GM12874 (cell line): ENCODE results near the gene HOXA5.

Experiments
- TF ChIP-seq, protein P1 (sequence below): IDR thresholded peaks from 2 replicates; pipeline ENCODE4 v1.5.1; 2011; ENCODE audit warnings: low read depth, mild to moderate bottlenecking, control low read depth, low read length, moderate library complexity; ENCODE audit not compliant: insufficient read depth

The HOXA5 gene

DNA sequence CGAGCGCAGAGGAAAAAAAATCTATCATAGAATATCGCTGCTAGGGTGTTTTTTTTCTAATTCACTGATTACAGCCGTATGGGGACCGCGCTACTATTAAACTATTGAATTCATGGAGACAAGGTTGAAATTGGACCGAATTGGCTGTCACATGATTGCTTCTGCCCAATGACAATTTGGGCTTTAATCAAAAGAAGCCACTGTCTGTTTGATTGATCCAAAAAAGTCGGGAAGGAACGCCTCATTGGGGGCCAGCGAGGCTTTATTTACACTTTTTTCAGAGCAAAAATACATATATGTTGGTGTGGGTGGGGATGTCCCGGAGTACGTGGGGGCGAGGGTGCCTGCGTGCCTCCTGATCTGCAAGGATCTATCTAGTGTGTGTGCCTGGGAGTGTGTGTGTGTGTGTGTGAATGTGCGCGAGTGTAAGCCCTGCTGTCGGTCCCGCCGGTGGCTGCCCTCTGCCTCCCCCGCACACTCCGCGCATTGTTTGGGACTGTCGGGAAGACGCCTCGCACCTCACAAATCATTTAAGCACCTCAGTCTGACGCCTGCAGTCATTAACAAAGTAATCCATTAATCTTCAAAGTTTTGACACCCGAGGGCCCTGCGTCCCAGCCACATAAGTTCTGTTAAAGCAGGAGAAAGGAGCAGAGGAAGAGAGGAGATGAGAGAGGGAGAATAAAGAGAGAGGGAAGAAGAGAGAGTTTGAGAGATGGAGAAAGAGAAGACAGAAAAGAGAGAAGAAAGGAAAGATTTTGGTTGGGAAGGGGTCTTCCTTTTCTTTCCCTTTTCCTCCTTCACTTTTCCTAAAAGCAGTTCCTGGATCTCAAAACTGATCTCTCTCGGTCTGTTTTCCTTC lies 40.7 kb downstream of the HOXA5 start, which contains the start of gene HOXA2:
TSS of gene HOXA2 (minus strand) at position 103 of the 862 bp plus-strand sequence. CDS start 183 bp downstream, outside the sequence.
- TF ChIP-seq, protein P1, sequence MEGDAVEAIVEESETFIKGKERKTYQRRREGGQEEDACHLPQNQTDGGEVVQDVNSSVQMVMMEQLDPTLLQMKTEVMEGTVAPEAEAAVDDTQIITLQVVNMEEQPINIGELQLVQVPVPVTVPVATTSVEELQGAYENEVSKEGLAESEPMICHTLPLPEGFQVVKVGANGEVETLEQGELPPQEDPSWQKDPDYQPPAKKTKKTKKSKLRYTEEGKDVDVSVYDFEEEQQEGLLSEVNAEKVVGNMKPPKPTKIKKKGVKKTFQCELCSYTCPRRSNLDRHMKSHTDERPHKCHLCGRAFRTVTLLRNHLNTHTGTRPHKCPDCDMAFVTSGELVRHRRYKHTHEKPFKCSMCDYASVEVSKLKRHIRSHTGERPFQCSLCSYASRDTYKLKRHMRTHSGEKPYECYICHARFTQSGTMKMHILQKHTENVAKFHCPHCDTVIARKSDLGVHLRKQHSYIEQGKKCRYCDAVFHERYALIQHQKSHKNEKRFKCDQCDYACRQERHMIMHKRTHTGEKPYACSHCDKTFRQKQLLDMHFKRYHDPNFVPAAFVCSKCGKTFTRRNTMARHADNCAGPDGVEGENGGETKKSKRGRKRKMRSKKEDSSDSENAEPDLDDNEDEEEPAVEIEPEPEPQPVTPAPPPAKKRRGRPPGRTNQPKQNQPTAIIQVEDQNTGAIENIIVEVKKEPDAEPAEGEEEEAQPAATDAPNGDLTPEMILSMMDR, result no peak

DNA sequence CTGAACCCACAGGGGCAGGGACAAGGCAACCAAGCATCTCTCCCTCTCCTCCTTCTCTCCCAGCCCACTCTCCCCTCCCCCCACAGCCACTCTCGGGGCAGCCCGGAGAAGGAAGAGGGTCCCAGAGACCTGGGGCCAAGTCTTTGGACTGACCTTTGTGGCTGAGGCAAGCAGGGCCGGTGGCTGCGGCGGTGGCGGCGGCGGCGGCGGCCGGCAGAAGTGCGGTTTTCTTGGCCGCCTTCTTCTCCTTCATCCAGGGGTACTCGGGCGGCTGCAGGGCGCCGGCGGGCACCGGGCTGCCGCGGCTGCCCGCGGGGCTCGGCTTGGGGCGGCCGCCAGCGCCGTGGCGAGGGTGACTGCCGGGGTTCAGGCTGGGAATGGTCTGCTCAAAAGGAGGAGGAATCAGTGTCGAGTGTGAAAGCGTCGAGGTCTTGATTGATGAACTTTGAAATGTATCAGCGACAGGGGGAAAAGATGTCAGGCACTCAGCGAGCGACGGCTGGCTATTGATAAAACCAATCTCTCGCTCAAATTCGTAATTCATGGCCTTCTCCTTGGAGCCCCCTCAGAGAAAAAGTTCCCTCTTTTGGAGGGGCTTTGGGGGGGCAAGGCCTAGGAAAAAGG lies 41.4 kb downstream of the HOXA5 start:
- TF ChIP-seq, protein P1, result no peak

DNA sequence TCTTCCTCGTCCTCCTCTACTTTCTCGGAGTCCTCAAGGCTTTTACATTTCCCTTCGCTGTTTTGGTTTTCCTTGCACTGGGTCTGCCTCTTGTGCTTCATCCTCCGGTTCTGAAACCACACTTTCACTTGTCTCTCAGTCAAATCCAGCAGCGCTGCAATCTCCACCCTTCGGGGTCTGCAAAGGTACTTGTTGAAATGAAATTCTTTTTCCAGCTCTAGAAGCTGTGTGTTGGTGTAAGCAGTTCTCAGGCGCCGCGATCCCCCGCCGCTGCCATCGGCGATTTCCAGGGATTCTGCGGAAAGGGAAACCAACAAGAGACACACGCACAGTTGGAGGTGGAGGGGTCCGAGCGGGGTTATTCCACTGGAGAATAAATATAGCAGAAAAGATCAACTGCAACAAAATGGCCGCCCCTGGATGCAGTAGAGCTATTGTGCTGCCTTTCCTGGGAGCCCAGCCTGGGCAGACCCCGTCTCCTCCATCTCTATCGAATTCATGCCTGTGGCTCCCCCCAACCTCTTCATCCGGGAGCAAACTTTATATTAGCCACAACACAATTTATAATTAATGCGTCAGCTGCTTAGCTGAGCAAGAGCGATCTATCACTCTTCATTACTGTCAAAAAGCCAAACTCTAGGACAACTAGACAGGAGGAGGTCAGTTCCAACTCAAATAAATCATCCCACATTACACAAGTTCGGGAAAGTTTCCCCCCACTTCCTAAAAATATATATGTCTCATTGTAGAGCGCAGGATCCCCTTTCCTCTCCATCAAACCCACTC lies 42.1 kb downstream of the HOXA5 start:
- TF ChIP-seq, protein P1, result no peak

DNA sequence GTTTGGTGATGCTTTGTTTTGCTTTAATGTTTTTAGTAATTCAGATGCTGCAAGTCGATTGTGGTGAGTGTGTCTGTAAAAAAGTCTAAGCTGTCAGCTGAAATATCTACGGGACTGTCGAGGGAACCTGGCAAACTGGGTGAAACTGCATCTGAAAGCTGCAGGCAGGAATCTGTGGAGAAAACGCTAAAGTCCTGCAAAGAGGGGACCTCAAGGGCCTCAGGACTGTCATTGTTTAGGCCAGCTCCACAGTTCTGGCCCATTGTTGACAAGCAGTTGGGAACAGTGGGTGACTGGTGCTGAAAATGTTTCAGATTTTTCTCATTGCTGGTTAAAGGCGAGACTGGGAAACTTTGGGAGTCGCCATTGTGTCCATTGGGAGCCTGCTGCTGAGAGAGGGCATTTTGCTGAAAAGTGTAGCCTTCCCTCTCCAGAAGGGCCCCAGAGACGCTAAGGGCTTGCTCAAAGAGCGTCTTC lies 42.7 kb downstream of the HOXA5 start:
- TF ChIP-seq, protein P1, result no peak

DNA sequence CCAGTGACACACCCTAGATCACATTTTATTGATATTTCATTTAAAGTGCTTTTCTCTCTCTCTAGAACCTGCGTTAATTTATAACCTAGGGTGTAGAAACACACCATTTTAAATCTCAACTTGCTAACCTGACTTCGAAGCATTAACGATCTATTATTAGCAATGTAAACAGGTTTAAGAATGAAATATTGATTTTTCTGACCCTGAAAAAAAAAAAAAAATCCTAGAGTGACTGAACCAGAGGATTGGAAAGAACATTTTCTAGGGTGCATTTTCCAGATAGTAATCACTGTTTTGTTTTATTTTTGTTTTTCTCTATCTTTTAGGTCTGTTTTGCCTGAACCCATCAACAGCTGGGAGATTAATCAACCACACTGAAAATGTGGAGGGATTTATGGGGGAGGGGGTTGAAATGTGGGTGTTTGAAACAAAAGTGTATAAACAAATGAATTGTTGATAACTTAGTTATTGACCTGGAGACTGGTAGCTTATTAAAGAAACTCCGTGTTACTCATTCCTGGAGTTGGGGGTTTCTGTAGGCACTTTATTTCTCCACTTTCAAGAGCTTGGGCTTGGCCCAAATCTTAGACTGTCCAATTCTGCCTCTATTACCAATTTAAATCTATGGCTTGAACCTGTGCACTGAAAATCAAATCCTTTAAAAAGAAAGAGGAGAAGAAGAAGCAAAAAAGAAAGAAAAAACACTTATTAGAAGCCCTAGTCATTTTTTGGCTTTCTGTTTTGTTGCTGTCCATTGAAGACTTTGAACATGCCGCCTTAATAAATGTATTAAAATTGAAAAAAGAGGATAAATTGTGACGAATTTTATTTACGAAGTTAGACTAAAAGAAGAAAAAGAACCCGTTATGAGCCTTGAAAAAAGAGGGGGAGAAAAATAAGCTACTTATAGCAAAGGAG lies 43.8 kb downstream of the HOXA5 start:
- TF ChIP-seq, protein P1, result no peak

DNA sequence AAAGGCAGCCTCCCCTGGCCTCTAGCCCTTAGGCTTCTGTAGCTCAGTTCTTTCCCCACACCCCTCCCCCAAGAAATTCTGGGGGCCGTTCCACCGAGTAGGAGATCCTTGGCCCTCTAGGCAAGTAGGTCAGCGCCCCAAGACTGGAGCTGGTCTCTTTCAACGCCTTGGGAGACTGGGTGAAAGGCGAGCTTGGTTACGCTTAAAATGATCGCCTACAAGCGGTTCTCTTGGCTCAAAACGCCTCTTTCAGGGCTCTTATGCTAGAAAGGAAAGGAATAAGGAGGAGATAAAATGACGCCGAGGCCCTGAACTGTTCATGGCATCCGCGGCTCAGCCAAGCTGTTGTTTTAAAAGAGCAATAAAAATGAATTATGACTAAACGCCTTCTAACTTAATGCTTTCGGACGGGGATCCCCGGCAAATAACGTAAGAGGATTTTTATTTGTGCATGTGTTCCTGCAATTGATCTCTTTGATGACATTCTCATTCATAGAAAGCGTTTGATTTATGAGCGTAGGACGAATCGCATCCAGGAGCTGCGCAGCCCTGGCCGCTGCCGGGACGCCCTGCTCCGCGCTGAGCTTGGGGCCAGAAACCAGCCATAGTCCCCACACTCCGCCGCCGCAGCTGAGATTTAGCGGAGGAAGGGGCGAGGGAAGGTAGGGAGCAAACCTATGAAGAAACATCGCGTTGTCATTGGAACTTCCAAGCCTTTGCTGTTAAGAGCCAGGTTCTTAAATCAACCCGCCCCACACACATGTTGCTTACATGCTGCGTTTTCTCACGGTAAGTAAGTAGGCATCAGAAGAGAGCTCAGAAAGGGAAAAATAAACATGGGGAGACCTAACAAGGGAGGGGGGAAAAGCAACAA lies 44.7 kb downstream of the HOXA5 start:
- TF ChIP-seq, protein P1, result no peak
